Measurements from ENCODE around the gene SGCG. TPM values are rescaled to one million over a fixed set of nuclear protein-coding genes. Genes with fewer than 3 reads are reported as not detected.

Gene SGCG
- total and polyA plus RNA-seq, 10 of the 15 experiments (the other 5 are each of a cell fraction or from before 2014, with no cell fraction given): not detected

DNA sequence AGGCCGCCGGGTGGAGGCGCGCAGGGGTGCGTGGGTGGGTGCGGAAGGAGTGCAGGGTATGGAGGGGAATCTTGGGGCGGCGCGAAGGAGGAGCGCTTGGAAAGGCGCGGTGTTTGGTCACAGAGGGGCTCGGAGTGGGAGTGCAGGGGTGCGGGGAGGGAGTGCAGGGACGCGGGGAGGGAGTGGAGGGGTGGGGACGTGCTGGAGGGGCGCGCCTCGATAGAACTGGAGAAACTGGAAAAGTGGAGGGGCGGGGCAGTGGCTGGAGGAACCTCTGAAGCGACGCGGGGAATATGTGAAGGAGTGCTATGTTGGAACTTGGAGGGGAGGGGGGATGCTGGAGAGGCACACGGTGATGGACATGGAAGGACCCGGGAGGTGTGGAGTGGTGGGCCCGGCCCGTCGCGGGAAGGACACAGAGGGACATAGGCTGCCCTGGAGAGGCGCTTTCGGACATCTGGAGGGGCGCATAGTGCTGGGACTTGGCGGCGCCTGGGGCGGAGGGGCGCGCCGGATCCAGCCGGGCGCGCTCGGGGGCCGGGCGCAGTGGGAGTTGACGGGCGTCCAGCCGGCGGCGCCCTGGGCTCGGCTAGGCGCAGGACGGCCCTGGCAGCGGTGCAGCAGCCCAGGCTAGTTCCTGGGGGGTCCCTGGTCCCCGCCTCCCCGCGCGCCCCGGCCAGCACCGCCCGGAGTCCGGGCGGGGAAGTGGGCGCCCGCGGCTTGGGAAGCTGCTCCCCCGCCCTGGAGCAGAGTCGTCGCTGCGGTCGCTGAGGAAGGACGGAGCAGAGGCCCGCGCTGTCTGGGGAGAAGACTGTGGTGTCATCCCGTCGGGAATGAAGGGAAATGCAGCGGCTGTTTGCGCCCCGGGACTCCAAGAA lies 20.8 kb upstream of the SGCG start:
- H3K9ac ChIP-seq (ENCODE audit: control insufficient read depth, insufficient read depth, low read length): no peak overlapping the region
- H3K4me2 ChIP-seq (ENCODE audit: control insufficient read depth, insufficient read depth): no peak overlapping the region
- H3K79me2 ChIP-seq (ENCODE audit: control insufficient read depth, insufficient read depth, low read length): no peaks in the 10 kb centered on the region
- no peaks in the 10 kb centered on the region for H3K36me3 ChIP-seq (ENCODE audit: control insufficient read depth in 2 of 2, insufficient read depth in 2 of 2, low read length in 1 of 2)
- no peak for TF ChIP-seq SUPT20H (IDR thresholded peaks at IDR 0.05; ENCODE audit: borderline replicate concordance, control insufficient read depth, low read depth, low read length)
- TF ChIP-seq EGR1 (IDR thresholded peaks at IDR 0.05; ENCODE audit: borderline replicate concordance in 1 of 2, low read depth in 2 of 2, low read length in 2 of 2): 0 out of 3 replicates have a peak, but pooled peaks of 1 of the 2 experiments have one; percentile 15
- no peak for DNase-seq (ENCODE audit: low read depth, low spot score)
- no peaks in the 10 kb centered on the region for H4K20me1 ChIP-seq (ENCODE audit: control insufficient read depth, insufficient read depth)
- in situ Hi-C loops (cut with MboI): no loop called here
- ChIA-PET POLR2A (no interaction called here), RAD21 (ENCODE audit: unreplicated experiment) (no interaction called here), SMC1A (ENCODE audit: uncharacterized antibody, unreplicated experiment) (no interaction called here), CTCF (no interaction called here)
- ATAC-seq: no peak
- no peak for FAIRE-seq
- 24% methylated on average over 11 of the region's 79 CpGs for WGBS (ENCODE audit: insufficient coverage, insufficient replicate concordance, low lambda C conversion rate, missing lambda C conversion rate)
- no peaks in the 10 kb centered on the region for H3K4me1 ChIP-seq (ENCODE audit: control insufficient read depth, insufficient read depth, low read length)
- no peak overlapping the region for H3K27ac ChIP-seq (ENCODE audit: control insufficient read depth, insufficient read depth)
- no peak overlapping the region for H2AFZ ChIP-seq (ENCODE audit: control insufficient read depth, low read depth, low read length)
- no peak overlapping the region for H3K4me3 ChIP-seq
- no peaks in the 10 kb centered on the region for H3K9me3 ChIP-seq (replicated peaks; ENCODE audit: control insufficient read depth, insufficient read depth, low read length)
- intact Hi-C loops (cut with micrococcal nuclease; ENCODE audit: unreplicated experiment): loop anchor here (5.0 kb wide), 1 partner anchor 358 kb away; no protein-coding TSS in a partner anchor
- peaks cover 0 to 4% of the 10 kb centered on the region in 2 experiments; a peak in 2 of 4 replicates for H3K27me3 ChIP-seq (replicated peaks in 1 of 2; ENCODE audit: control insufficient read depth in 2 of 2, insufficient read depth in 2 of 2, low read length in 1 of 2)
- no TSS peak for BruUV-seq (replicated peaks)

DNA sequence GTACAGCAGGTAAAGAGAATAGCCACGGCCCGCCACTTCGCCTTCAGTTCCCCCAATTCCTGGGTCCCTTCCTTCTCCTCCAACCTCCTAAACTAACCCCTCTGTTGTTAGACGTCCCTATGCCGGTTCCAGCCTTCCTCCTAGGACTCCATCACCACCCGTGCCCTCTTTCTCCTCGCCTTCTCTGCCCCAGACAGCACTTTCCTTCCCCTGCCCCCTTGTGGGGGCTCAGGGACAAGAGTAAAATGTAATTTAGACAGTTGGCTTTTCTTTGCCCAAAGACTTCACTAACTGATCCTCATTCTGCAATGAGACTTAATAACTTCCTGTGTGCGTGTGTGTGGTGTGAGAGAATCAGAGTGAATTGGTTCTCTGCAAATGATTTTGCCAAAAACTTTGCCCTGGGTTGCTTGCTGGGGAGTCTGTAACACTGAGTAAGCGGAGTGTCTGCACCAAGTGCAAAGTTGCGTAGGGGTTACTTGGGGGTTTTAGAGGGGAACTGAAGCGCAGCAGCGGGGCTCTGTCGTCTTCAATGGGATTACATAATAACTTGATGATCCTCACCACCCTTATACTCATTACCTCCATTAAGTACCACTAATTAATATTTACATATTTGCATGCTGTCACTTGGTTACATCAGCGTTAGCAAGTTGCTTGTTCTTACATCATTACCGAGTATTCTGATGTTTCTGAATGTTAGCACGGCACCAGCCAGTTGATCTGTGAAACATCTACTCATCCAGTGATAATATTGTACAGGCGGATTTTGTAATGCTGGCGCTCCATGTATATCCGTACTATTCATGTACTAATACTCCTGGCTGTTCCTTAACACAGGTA lies 19.9 kb upstream of the SGCG start:
- RAD21 ChIA-PET (ENCODE audit: unreplicated experiment): no interaction called here
- FAIRE-seq: no peak

More for the DNA sequence above, 19.9 kb upstream of the SGCG start:
- peaks cover 0 to 4% of the 10 kb centered on the region in 2 experiments; a peak in 2 of 4 replicates for H3K27me3 ChIP-seq (replicated peaks in 1 of 2; ENCODE audit: control insufficient read depth in 2 of 2, insufficient read depth in 2 of 2, low read length in 1 of 2)
- H3K36me3 ChIP-seq (ENCODE audit: control insufficient read depth in 2 of 2, insufficient read depth in 2 of 2, low read length in 1 of 2): no peaks in the 10 kb centered on the region
- H3K4me1 ChIP-seq (ENCODE audit: control insufficient read depth, insufficient read depth, low read length): no peaks in the 10 kb centered on the region
- intact Hi-C loops (cut with micrococcal nuclease; ENCODE audit: unreplicated experiment): no loop called here
- no peak overlapping the region for H3K4me3 ChIP-seq
- no peaks in the 10 kb centered on the region for H3K9me3 ChIP-seq (replicated peaks; ENCODE audit: control insufficient read depth, insufficient read depth, low read length)
- H3K27ac ChIP-seq (ENCODE audit: control insufficient read depth, insufficient read depth): no peak overlapping the region
- no peak overlapping the region for H2AFZ ChIP-seq (ENCODE audit: control insufficient read depth, low read depth, low read length)
- ChIA-PET CTCF (no interaction called here), POLR2A (no interaction called here), SMC1A (ENCODE audit: uncharacterized antibody, unreplicated experiment) (no interaction called here)
- H4K20me1 ChIP-seq (ENCODE audit: control insufficient read depth, insufficient read depth): no peaks in the 10 kb centered on the region
- DNase-seq (ENCODE audit: low read depth, low spot score) (no peak), ATAC-seq (no peak)
- no peak overlapping the region for H3K9ac ChIP-seq (ENCODE audit: control insufficient read depth, insufficient read depth, low read length)
- no peak overlapping the region for H3K4me2 ChIP-seq (ENCODE audit: control insufficient read depth, insufficient read depth)
- 60% methylated on average over 18 of the region's 19 CpGs for WGBS (ENCODE audit: insufficient coverage, insufficient replicate concordance, low lambda C conversion rate, missing lambda C conversion rate)
- in situ Hi-C loops (cut with MboI): no loop called here
- BruUV-seq (replicated peaks): no TSS peak
- TF ChIP-seq, protein P1, sequence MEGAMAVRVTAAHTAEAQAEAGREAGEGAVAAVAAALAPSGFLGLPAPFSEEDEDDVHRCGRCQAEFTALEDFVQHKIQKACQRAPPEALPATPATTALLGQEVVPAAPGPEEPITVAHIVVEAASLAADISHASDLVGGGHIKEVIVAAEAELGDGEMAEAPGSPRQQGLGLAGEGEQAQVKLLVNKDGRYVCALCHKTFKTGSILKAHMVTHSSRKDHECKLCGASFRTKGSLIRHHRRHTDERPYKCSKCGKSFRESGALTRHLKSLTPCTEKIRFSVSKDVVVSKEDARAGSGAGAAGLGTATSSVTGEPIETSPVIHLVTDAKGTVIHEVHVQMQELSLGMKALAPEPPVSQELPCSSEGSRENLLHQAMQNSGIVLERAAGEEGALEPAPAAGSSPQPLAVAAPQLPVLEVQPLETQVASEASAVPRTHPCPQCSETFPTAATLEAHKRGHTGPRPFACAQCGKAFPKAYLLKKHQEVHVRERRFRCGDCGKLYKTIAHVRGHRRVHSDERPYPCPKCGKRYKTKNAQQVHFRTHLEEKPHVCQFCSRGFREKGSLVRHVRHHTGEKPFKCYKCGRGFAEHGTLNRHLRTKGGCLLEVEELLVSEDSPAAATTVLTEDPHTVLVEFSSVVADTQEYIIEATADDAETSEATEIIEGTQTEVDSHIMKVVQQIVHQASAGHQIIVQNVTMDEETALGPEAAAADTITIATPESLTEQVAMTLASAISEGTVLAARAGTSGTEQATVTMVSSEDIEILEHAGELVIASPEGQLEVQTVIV (IDR thresholded peaks at IDR 0.05; ENCODE audit: borderline replicate concordance, partially characterized antibody): no peak
- TF ChIP-seq MEF2B (IDR thresholded peaks at IDR 0.05; ENCODE audit: partially characterized antibody, poor library complexity, severe bottlenecking): no peak
- no peak for TF ChIP-seq HDGF (IDR thresholded peaks at IDR 0.05)
- TF ChIP-seq NFXL1 (IDR thresholded peaks at IDR 0.05; ENCODE audit: borderline replicate concordance): no peak
- TF ChIP-seq RB1 (IDR thresholded peaks at IDR 0.05; ENCODE audit: borderline replicate concordance): no peak
- no peak for TF ChIP-seq TCF12 (IDR thresholded peaks at IDR 0.05; ENCODE audit: low read depth, low read length)
- TF ChIP-seq CBX3 (IDR thresholded peaks at IDR 0.05; ENCODE audit: borderline replicate concordance, low read depth): no peak
- H3K79me2 ChIP-seq (ENCODE audit: control insufficient read depth, insufficient read depth, low read length): no peaks in the 10 kb centered on the region

Data from GM12878 (cell line).